Kidney (tissue), 14 donors: ENCODE data around the gene IMPA2. TPM values are rescaled to one million over a fixed set of nuclear protein-coding genes. Genes with fewer than 3 reads are reported as not detected.

ENCODE experiments used
- DNase-seq, 5 donors: peaks; one replicate each; pipeline ENCODE4 v3.0.0-alpha.2; 2013 to 2020
- FAIRE-seq: peaks from 2 replicates; lab custom pipeline; 2012; peaks lifted over from hg19 to GRCh38; lab: Jason Lieb, UNC
- H3K27ac ChIP-seq, 2 donors: one replicate each; pipeline ENCODE4 v1.7.0; 2013; ENCODE audit warnings: low read depth in 2 of 2, low read length in 2 of 2, inconsistent platforms in 1 of 2
- H3K27me3 ChIP-seq: one replicate; pipeline ENCODE4 v1.7.1; 2013; ENCODE audit warnings: low read length, inconsistent platforms; ENCODE audit not compliant: control insufficient read depth, insufficient read depth
- H3K36me3 ChIP-seq, 3 donors: one replicate each; pipeline versions ENCODE4 v1.7.0 to v1.7.1; 2013; ENCODE audit warnings: low read length in 3 of 3, control low read depth in 1 of 3, inconsistent platforms in 1 of 3; ENCODE audit not compliant: insufficient read depth in 3 of 3, control insufficient read depth in 2 of 3
- H3K4me1 ChIP-seq, 3 donors: one replicate each; pipeline versions ENCODE4 v1.7.0 to v1.7.1; 2013; ENCODE audit warnings: low read length in 3 of 3, inconsistent platforms in 1 of 3, low read depth in 1 of 3; ENCODE audit not compliant: control insufficient read depth in 2 of 3, insufficient read depth in 2 of 3
- H3K4me3 ChIP-seq, 3 donors: one replicate each; pipeline versions ENCODE4 v1.7.0 to v1.8.1; 2013; ENCODE audit warnings: low read length in 3 of 3, control low read depth in 1 of 3, inconsistent platforms in 1 of 3
- H3K9ac ChIP-seq, 3 donors: one replicate each; pipeline versions ENCODE4 v1.7.0 to v1.7.1; 2013; ENCODE audit warnings: low read length in 3 of 3, control low read depth in 1 of 3, inconsistent platforms in 1 of 3
- H3K9me3 ChIP-seq, 3 donors: one replicate each; pipeline versions ENCODE4 v1.7.0 to v1.7.1; 2013; ENCODE audit warnings: low read length in 3 of 3, control low read depth in 1 of 3, inconsistent platforms in 1 of 3; ENCODE audit not compliant: control insufficient read depth in 2 of 3, insufficient read depth in 1 of 3
- CTCF ChIP-seq: IDR thresholded peaks from 3 replicates; pipeline ENCODE4 v1.5.1; 2012; ENCODE audit warnings: mild to moderate bottlenecking, moderate library complexity, borderline replicate concordance; ENCODE audit not compliant: insufficient read depth; ENCODE audit errors: extremely low read depth
- intact Hi-C: fragments of 100-400 bp; cut with DNase I; formaldehyde crosslinking; loops from one replicate; pipeline ENCODE4 v1.11.1; 2022
- polyA plus RNA-seq: library from polyadenylated mRNA; stranded (reverse); fragments of 350-450 nt; fragmentation: Illumina TruSeq; extraction: RNeasy Lipid Tissue Mini Kit (QIAGEN cat#74804); gene quantifications from one replicate; pipeline ENCODE4 v1.2.3, GENCODE V29; 2014; ENCODE audit warnings: low read depth, low replicate concordance; ENCODE audit not compliant: insufficient read depth
- total RNA-seq: library from RNA; stranded (reverse); fragmentation: NEBNext Ultra II Directional; extraction: Animal tissue kit (Norgen Biotek cat#: 25700); gene quantifications from one replicate; pipeline ENCODE4 v1.2.1, GENCODE V29; 2021
- donor health status: control.
- donor health status: control.
- donor health status: control.
- donor health status: control.
- donor health status: control.
- donor health status: DM: yes; HTN: yes; CAD: no.
- donor health status: Normal renal cell carcinoma (clear cell type).

Gene IMPA2
- total and polyA plus RNA-seq, 2 donors from 2014 or later = 157 to 348 TPM

GRCh38 chr18:11950824-11951223 lies 30.5 kb upstream of the IMPA2 start:
- DNase-seq (no peak), FAIRE-seq (no peak)
- intact Hi-C loops = no loop called here
- H3K9me3 ChIP-seq = no peaks in the 10 kb centered on the region
- peaks cover 0 to 4% (median 3%) of the 10 kb centered on the region in 3 donors for H3K4me1 ChIP-seq
- no peak overlapping the region for H3K27ac ChIP-seq
- H3K9ac ChIP-seq = no peak overlapping the region
- no peaks in the 10 kb centered on the region for H3K27me3 ChIP-seq
- no peaks in the 10 kb centered on the region for H3K36me3 ChIP-seq
- TF ChIP-seq CTCF = no peak
- no peak overlapping the region for H3K4me3 ChIP-seq

- no peak overlapping the region for H3K9ac ChIP-seq
- DNase-seq (peak in 4 of 5 donors; percentile 42 to 69 (median 60)), FAIRE-seq (no peak)
- no peaks in the 10 kb centered on the region for H3K36me3 ChIP-seq
- no peak overlapping the region for H3K4me3 ChIP-seq
- H3K27me3 ChIP-seq = no peaks in the 10 kb centered on the region
- TF ChIP-seq CTCF = no peak
- H3K4me1 ChIP-seq = peaks cover 0 to 4% (median 3%) of the 10 kb centered on the region in 3 donors
- no peaks in the 10 kb centered on the region for H3K9me3 ChIP-seq
- H3K27ac ChIP-seq = no peak overlapping the region
- intact Hi-C loops = no loop called here
Observed at GRCh38 chr18:11951390-11951851, 29.9 kb upstream of the IMPA2 start.

GRCh38 chr18:11953113-11953512 lies 28.2 kb upstream of the IMPA2 start:
- DNase-seq (no peak), FAIRE-seq (no peak)
- Histone ChIP-seq H3K4me3 (no peak overlapping the region), H3K27me3 (no peaks in the 10 kb centered on the region), H3K4me1 (no peaks in the 10 kb centered on the region), H3K9me3 (peaks cover 0 to 5% (median 0%) of the 10 kb centered on the region in 3 donors), H3K36me3 (no peaks in the 10 kb centered on the region), H3K9ac (no peak overlapping the region), H3K27ac (no peak overlapping the region)
- intact Hi-C loops = no loop called here
- no peak for TF ChIP-seq CTCF
